HFF-Myc (cell line): ENCODE measurements around the gene NIPBL.
"Not testable (repeated sequence)": the region's sequence is repeated elsewhere in the genome, so short reads cannot be mapped to it uniquely, and the experiment has no call there.

Experiments used
- DNase-seq: peaks from one replicate; pipeline ENCODE4 v3.0.0-alpha.2; 2011; ENCODE audit warnings: low read depth; ENCODE audit errors: extremely low read depth
- H3K4me3 ChIP-seq: replicated peaks from 2 replicates; pipeline ENCODE4 v1.5.1; 2011; ENCODE audit warnings: low read depth, mild to moderate bottlenecking, control low read depth, low read length
- TF ChIP-seq, protein P1 (sequence below): IDR thresholded peaks from 2 replicates; pipeline ENCODE4 v1.5.1; 2012; ENCODE audit warnings: mild to moderate bottlenecking, low read depth, low read length, control low read depth; ENCODE audit errors: missing control alignments

Gene NIPBL

DNA sequence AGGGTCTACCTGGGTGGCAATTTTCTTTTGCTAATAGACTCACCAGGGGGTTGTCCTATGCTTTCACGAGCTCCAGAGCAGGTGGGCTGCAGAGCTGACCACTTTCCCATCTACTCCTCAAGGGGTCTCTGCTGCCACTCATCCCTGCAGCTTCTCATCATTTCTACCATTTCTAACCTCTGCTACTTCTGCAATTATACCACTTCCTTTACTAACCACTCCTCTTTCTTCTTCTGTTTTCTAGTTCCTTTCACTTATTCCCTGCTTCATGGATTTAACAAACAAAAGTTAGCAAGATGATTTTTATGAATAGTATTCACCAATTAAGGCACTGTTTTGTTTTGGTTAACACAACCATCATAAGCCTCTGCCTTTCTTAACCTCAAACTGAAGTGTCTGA, 34.5 kb upstream of the NIPBL start:
- no peak overlapping the region for H3K4me3 ChIP-seq
- no peak for DNase-seq
- TF ChIP-seq, protein P1, sequence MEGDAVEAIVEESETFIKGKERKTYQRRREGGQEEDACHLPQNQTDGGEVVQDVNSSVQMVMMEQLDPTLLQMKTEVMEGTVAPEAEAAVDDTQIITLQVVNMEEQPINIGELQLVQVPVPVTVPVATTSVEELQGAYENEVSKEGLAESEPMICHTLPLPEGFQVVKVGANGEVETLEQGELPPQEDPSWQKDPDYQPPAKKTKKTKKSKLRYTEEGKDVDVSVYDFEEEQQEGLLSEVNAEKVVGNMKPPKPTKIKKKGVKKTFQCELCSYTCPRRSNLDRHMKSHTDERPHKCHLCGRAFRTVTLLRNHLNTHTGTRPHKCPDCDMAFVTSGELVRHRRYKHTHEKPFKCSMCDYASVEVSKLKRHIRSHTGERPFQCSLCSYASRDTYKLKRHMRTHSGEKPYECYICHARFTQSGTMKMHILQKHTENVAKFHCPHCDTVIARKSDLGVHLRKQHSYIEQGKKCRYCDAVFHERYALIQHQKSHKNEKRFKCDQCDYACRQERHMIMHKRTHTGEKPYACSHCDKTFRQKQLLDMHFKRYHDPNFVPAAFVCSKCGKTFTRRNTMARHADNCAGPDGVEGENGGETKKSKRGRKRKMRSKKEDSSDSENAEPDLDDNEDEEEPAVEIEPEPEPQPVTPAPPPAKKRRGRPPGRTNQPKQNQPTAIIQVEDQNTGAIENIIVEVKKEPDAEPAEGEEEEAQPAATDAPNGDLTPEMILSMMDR = no peak

DNA sequence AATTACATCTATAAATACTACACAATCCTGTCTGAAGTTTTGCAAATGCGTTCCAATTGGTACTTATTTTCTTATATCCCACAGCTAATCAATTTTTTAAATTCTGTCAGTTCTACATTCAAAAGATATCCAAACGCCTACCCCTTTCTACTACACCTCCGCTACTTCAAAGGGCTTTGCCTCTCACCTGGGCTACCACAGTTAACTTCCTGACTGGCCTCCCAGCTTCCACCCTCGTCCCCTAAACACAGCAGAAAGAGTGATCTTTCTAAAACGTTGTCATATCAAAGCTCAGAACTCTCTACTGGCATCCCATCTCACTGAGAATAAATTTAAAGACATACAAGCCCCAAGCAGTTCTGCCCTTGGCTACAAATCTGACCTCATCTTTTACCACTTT, 32.3 kb upstream of the NIPBL start:
- no peak for DNase-seq
- H3K4me3 ChIP-seq = no peak overlapping the region
- TF ChIP-seq, protein P1 = no peak

DNA sequence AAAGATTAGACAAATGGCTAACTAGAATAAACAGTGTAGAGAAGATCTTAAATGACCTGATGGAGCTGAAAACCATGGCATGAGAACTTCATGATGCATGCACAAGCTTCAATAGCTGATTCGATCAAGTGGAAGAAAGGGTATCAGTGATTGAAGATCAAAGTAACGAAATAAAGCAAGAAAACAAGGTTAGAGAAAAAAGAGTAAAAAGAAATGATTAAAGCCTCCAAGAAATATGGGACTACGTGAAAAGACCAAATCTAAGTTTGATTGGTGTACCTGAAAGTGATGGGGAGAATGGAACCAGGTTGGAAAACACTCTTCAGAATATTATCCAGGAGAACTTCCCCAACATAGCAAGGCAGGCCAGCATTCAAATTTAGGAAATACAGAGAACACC, 28.0 kb upstream of the NIPBL start:
- H3K4me3 ChIP-seq, DNase-seq: not testable (repeated sequence)

DNA sequence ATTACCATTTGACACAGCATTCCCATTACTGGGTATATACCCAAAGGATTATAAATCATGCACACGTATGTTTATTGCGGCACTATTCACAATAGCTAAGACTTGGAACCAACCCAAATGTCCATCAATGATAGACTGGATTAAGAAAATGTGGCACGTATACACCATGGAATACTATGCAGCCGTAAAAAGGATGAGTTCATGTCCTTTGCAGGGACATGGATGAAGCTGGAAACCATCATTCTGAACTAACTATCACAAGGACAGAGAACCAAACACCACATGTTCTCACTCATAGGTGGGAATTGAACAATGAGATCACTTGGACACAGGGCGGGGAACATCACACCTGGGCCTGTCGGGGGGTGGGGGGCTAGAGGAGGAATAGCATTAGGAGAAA, 23.7 kb upstream of the NIPBL start:
- not testable (repeated sequence) for DNase-seq, H3K4me3 ChIP-seq

DNA sequence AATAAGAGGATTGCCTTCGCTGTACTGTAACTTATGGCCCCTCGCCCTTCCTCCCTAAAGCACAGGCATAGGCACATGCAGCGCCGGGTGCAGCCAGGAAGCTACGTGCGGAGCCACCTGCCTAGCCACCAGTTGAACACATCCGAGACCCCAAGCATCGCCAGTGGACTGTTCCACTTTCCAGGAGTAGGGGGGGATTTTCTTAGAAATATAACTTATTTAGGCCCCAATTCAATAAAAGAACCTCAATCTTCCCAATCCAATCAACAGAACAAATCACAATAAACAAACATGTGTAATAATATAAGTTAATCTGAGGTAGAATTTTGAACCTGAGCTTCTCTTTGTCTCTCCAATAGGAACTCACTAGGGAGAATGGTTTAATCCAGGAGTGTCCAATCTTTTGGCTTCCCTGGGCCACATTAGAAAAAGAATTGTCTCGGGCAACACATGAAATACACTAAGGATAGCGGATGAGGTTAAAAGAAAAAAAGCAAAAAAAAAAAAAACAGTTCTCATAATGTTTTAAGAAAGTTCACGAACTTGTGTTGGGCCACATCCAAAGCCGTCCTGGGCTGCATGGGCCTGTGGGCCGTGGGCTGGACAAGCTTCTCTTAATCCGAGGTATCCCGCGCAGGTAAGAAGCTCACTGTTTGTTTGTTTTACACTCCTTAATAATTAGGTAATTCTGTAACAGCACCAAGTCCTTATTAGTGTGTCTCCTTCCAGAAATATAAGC, 22.0 kb upstream of the NIPBL start:
- TF ChIP-seq, protein P1 = no peak
- no peak for DNase-seq
- no peak overlapping the region for H3K4me3 ChIP-seq

DNA sequence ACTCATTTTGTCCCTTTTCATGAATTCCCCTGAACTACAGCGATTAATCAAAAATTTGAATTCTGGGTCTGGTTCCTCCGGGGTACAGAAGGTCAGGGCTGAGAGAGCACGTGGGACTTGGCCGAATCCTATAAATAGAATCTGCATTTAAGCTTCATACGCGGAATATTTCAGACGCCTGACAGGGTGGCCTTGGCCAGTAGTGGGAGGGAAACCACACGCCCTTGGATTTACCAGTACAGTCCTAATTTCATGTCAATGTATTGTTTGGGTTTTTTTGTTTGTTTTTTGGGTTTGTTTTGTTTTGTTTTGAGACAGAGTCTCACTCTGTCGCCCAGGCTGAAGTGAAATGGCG, 21.5 kb upstream of the NIPBL start:
- H3K4me3 ChIP-seq = no peak overlapping the region
- DNase-seq = no peak
- TF ChIP-seq, protein P1 = no peak

DNA sequence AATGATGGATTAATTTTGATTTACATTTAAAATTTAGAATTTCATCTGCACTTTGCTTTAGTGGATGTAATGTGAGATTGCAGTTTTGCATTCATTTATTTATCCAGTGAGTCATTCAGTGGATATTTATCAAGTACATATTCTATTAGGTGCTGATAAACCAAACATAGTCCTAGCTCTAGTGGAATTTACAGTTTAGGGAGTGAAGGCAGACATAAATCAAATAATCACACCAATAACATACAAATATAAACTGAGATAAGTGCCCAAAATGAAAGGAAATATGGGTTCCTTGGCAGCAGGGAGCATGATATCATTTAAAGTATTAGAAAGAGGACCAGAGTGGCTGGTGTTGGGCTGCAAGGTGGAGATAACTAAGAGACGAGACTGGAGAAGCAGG, 14.7 kb upstream of the NIPBL start:
- no peak for DNase-seq
- no peak overlapping the region for H3K4me3 ChIP-seq
- TF ChIP-seq, protein P1 = no peak

DNA sequence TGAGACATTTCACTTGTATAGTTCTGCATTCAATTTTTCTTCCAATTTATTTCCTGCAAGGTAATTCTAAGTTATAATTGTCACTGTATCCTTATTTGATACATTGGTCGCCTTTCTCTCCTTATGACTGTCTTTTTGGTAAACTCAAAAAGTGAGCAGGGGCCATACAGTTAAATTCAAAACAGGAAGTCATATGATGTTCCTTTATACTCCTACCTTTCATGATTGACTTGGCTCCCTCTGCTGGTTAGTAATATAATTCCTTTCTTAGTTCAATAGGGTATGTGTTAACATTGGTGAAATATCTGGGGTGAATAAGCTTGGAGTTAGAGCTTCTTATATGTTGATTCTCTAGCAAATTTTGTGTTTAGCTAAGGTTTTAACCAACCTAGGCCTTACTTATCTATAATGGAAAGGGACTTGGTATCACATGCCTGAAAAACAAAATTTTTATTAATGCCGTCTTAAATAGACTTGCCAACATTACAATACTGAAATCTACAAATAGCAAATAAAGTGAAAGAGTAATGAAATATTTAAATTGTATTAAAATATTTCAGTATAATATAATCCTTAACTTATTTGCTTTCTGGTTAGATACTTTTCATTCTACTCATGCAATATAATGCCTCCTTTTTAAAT, 6.0 kb upstream of the NIPBL start:
- TF ChIP-seq, protein P1 = peak; percentile 52
- H3K4me3 ChIP-seq = no peak overlapping the region
- DNase-seq = no peak
